Tibial nerve (tissue), 3 donors: ENCODE measurements around the gene CEACAM7.

Experiments
- EP300 ChIP-seq, 2 donors: sonication (generic); formaldehyde crosslinking; IDR thresholded peaks; one replicate each; pipeline ENCODE4 v1.6.1; 2017; ENCODE audit warnings: antibody characterized with exemption in 2 of 2, mild to moderate bottlenecking in 1 of 2
- POLR2A ChIP-seq, 2 donors: fragments of 450-650 bp; IDR thresholded peaks; one replicate each; pipeline ENCODE4 v1.6.1; 2017; ENCODE audit warnings: antibody characterized with exemption in 2 of 2, mild to moderate bottlenecking in 2 of 2, moderate library complexity in 2 of 2

DNA sequence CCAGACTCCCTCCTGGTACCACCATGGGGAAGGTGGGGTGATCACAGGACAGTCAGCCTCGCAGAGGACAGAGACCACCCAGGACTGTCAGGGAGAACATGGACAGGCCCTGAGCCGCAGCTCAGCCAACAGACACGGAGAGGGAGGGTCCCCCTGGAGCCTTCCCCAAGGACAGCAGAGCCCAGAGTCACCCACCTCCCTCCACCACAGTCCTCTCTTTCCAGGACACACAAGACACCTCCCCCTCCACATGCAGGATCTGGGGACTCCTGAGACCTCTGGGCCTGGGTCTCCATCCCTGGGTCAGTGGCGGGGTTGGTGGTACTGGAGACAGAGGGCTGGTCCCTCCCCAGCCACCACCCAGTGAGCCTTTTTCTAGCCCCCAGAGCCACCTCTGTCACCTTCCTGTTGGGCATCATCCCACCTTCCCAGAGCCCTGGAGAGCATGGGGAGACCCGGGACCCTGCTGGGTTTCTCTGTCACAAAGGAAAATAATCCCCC lies 19.9 kb upstream of the CEACAM7 start:
- TF ChIP-seq POLR2A (IDR thresholded peaks at IDR 0.05) (no peak), EP300 (IDR thresholded peaks at IDR 0.05) (no peak)
